NCI-H1417 (cell line): ENCODE data around the gene OTUD4.
"Not testable (repeated sequence)": the region's sequence is repeated elsewhere in the genome, so short reads cannot be mapped to it uniquely, and the experiment has no call there.

ENCODE experiments used
- DNase-seq, 3 experiments: peaks; one replicate each; lab custom pipeline; 2025; lab: John Stamatoyannopoulos, UW

The OTUD4 gene, protein sequence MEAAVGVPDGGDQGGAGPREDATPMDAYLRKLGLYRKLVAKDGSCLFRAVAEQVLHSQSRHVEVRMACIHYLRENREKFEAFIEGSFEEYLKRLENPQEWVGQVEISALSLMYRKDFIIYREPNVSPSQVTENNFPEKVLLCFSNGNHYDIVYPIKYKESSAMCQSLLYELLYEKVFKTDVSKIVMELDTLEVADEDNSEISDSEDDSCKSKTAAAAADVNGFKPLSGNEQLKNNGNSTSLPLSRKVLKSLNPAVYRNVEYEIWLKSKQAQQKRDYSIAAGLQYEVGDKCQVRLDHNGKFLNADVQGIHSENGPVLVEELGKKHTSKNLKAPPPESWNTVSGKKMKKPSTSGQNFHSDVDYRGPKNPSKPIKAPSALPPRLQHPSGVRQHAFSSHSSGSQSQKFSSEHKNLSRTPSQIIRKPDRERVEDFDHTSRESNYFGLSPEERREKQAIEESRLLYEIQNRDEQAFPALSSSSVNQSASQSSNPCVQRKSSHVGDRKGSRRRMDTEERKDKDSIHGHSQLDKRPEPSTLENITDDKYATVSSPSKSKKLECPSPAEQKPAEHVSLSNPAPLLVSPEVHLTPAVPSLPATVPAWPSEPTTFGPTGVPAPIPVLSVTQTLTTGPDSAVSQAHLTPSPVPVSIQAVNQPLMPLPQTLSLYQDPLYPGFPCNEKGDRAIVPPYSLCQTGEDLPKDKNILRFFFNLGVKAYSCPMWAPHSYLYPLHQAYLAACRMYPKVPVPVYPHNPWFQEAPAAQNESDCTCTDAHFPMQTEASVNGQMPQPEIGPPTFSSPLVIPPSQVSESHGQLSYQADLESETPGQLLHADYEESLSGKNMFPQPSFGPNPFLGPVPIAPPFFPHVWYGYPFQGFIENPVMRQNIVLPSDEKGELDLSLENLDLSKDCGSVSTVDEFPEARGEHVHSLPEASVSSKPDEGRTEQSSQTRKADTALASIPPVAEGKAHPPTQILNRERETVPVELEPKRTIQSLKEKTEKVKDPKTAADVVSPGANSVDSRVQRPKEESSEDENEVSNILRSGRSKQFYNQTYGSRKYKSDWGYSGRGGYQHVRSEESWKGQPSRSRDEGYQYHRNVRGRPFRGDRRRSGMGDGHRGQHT

DNA sequence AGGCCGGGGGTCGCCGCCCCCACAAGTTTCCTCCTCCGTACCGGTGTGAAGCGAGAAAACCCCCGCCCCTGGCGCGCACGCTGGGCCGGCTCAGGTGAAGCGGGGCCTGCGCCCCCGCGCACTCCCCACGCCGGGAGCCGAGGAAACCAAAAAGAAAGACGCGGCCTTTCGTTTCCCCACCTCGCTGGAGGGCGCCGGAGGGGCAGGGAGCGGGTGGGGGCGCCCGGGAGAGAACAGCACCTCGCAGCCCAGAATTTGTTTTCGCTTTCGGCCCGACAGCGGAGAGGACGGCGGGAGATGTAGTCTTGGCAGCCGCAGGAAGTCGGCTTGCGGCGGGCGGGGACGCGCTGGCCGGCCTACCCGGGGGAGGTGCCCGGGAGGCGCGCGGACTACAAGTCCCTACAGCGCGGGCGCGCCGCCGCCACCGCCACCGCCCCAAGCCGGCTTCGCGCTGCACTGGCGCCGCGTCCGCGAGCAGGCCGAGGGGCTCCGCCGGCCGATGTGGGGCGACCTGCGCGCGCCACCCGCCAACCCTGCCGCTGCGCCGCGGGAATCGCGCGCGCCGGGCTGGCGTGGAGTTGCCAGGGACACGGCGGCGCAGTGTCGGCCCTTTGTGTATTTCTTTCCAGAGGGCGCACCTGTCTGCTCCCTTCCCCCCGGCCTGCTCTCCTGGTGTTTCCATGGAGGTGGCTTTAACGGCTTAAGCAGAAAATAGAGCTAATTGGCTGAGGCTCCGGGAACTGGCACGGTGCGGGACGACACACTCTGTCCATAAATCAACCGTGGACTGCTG, at the start of gene OTUD4:
Gene OTUD4, minus strand, starts transcription at position 292 of the 793 bp plus-strand sequence. CDS start 616 bp downstream, outside the sequence.
- DNase-seq = peak; percentile 87 to 100 (median 99)

DNA sequence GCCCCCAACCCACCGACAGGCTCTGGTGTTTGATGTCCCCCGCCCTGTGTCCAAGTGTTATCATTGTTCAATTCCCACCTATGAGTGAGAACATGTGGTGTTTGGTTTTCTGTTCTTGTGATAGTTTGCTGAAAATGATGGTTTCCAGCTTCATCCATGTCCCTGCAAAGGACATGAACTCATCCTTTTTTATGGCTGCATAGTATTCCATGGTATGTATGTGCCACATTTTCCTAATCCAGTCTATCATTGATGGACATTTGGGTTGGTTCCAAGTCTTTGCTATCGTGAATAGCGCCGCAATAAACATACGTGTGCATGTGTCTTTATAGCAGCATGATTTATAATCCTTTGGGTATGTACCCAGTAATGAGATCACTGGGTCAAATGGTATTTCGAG, 42.8 kb upstream of the OTUD4 start:
- DNase-seq = not testable (repeated sequence)

DNA sequence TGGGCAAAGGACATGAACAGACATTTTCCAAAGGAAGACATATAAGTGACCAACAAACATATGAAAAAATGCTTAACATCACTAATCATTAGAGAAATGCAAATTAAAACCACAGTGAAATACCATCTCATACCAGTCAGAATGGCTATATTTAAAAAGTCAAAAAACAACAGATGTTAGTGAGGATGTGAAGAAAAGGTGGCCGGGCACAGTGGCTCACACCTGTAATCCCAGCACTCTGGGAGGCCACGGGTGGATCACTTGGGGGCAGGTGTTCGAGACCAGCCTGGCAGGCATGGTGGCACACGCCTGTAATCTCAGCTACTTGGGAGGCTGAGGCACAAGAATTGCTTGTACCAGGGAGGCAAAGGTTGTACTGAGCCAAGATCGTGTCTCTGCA, 41.1 kb upstream of the OTUD4 start:
- DNase-seq = not testable (repeated sequence)

DNA sequence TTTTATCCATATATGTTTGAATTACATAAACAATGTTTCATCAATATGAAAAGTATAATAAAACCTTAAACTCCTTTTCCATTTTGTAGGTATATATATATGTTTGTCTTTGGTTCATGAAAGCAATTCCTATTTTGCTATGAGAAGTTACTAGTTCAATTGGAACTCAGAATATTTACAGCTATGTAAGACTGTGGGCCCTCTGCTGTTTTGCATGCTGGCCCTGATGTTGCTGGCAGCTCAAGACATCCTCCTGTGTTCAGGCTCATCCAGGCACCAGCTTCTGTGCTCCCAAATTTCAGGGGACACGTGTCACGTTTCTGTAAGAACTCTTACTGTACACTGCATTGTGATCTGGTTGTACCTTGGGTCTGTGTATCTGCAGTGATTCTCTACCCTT, 38.7 kb upstream of the OTUD4 start:
- no peak for DNase-seq

DNA sequence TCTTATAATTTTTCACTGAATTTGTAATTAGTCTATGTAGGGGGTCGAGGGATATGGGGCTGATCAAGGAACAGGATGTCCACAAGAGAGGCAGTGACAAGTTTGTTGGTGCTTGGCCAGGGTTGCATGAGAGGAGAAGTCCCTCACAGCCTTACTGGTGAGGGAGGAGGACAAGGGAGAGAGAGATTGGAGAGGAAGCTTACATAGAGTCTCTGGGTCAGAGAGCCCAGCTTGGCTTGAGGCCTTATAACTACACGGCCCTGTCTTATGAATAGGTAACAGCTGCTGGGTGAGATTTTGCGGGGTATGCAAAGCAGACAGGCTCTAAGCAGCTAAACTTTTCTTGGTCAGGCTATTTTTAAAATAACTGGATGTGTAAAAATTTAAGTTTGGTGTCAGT, 37.9 kb upstream of the OTUD4 start:
- no peak for DNase-seq

DNA sequence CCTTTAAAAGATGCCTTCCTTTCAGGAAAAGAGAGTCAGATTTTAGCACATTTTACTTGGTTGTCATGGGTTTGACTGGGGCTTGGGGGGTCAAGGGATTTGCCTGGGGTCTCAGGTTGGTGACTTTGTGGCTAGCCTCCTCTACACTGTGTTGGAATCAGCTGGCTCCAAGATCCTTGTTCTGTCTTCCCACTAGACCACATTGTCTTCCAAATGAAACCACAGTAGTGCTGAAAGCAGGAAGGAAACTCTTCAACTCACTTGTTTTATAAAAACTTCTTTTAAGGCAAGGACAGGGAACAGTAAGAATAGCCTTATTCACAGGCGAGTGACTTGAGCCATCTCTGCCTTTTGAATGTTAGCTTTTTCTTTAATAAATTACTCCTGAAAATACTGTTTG, 37.0 kb upstream of the OTUD4 start:
- no peak for DNase-seq

DNA sequence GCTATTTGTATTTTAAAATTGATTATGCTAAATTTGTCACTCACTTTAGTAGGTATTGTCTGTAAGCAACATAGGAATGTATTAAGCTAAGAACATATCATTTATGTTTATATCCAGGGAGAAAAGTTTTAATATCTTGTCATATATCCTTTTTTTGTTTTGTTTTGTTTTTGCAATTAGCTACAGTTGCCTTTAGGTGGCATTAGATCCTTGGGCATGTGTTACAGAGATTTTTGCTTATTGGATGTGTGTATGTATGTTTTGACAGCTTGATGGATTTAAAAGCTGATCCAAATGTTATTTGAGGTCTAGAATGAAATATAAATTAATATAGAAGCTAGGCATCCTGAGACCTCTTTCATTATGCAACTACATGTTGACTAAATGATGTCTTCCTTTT, 36.1 kb upstream of the OTUD4 start:
- DNase-seq = peak in 1 of 3 experiments; percentile 53

DNA sequence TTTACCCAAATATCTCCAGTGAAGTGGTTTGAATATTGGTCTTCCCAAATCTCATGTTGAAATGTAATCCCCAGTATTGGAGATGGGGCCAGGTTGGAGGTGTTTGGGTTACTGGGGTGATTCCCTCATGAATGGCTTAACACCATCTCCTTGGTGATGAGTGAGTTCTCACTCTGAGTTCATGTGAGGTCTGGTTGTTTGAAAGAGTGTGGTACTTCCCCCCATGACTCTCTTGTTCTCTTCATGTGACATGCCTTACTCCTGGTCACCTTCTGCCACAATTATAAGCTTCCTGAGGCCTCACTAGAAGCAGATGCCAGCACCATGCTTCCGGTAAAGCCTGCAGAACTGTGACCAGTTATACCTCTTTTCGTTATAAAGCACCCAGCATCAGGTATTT, 32.9 kb upstream of the OTUD4 start:
- DNase-seq = no peak

DNA sequence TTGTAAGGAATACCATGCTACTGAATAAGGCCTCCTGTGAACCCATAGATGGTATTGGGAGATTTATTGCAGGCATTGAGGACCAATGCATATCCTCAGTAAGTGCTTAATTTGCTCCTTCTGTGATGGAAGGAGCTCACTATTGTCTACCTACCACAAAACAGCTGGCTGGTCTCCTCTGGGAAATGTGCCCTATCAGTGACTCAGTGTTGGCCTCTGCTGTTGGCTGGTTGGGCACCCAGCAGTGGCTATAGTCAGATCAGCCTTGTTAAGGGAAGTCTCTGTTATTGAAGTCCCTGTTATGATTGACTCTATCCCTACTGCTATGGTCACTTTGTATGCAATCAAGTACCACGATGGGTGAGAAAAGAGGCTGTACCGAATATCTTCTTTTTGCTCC, 27.5 kb upstream of the OTUD4 start:
- DNase-seq = no peak

DNA sequence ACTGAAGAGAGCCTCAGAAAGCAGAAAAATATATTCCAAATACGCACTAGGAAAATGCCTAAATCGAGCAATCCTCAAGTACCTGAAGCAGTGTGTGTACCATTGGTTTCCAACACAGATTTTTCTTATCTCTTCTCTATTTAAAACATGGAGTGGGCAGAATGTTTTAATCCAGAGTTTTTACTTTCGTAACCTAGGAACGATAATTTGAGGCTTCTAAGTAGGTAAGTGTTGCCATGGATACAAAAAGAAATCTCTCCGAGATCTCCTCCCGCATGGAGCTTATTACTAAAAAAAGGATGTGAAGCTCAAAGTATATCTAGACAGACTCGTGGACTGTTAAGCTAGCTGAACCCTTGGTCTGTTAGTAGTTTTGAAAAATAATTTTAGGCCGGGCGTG, 23.0 kb upstream of the OTUD4 start:
- DNase-seq = no peak

DNA sequence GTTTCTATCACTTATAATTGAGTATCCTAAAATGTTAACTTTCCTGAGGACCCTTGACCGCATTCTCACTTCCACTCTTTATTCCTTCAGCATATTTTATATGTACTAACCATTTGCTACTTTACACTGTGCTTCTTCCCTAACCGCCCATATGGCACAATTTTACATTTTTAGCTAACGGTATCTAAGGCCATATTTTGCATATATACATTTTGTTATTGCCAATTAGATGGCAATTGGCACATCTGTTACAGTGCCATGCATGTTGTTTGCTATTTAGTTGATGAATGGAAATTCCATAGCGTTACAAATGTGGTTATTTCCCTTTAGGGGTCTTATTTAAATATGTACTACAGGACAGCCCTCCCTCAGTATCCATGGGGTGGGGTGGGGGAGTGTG, 20.0 kb upstream of the OTUD4 start:
- no peak for DNase-seq

DNA sequence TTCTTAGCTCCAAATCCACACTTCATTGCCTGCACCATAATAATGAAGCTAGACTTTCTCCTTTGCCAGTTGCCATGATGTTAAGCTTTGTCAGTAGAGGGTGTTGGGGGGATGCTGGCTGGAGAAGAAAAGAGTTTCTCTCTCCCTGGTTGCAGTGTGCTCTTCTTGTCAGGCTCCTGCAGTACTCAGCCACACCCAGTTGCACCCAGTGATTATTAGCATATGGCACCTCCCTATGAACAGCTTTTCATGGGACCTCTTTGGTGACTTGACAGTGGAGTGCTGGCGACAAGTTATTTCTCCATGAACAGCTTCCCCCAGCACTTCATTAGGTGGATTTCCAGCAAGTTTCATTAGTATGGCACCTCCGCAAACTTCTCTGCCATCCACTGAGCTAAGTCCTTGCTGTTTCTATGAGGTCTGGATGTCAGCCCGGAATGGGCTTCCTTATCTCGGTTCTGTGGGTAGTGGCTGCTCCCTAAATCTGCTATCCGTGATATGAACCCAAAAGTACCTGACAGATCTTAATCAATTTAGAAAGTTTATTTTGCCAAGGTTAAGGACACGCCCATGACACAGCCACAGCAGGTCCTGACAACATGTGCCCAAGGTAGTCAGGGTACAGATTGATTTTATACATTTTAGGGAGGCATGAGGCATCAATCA, 18.8 kb upstream of the OTUD4 start:
- no peak for DNase-seq

DNA sequence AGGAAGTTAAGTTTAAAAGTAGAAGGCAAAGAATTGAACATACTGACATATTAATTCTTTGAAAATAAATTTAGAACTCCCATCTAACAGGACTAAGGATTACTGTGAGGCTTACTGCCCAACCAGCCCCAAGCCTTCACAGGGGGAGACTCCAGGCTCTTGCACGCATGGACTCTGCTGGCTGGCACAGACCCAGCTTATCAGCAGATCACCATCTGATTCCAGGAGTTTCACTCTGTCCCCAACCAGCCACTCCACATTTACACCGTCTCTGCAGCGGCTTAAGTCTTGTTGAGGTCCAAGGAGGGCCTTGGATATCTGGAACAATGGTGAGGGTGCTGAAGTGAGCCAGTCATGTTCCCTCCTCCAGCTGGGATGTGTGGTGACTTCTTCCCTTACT, 16.4 kb upstream of the OTUD4 start:
- DNase-seq = no peak

DNA sequence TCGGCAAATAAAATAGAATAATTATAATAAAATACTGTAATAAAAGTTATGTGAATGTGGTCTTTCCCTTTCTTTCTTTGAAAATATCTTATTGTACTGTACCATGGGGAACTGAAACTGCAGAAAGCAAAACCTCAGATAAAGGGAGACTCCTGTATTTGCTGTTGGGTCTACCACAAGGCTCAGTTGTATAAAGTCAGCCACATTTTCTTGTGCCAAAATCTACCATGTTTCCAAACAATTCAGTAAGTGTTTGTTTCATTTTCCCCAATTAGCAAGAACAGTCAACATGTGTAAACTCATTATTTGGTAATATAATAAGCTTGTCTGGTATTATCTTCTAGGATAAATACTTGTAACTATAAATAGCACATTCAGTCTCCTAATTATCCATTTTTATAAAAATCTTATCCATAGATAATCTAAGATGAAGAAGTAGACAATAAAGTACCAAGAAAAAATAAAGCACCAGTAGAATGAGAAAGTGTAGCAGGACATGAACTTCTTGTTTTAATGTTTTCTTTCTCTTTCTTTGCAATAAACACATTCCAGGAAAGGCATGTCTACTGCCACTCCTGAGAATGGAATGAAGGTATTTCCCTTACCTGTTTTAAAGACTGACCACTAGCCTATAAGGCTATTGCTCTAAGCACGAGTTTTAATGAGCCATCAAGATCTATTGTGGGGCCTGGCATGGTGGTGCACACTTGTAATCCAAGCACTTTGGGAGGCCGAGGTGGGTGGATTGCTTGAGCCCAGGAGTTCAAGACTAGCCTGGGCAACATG, 15.0 kb upstream of the OTUD4 start:
- no peak for DNase-seq

DNA sequence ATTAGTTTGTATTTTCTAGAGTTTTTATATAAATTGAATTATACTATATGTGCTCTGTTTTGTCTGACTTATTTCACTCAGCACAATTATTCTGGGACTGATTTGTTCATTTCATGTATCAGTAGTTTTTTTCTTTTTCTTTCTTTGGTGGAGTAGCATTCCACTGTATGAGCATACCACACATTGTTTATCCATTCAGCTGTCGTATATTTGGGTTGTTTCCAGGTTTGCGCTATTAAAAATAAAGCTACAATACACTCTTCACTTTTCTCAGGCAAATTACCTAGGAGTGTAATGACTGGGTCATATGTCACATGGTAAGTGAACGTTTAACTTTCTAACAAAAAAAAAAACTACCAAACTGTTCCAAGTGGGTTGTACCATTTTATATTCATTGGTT, 9.6 kb upstream of the OTUD4 start:
- DNase-seq = no peak

DNA sequence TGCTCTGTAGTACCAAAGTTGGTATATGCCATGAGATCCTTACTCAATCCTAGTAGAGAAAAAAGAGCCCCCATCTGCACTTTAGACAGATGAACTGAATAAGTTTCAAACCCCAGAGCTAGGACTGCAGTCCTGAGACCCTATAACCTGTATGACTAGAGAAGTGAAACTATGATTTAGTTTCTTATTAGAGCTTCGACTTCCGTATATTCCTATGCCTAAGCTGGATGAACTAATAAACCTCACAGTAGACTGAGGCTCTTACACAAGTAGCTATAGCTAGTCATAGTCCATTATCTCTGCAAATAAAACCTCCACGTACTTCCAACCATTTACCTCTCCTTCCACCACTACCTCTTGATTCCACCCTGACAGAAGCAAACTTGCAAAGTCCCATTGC, 6.3 kb upstream of the OTUD4 start:
- DNase-seq = no peak

DNA sequence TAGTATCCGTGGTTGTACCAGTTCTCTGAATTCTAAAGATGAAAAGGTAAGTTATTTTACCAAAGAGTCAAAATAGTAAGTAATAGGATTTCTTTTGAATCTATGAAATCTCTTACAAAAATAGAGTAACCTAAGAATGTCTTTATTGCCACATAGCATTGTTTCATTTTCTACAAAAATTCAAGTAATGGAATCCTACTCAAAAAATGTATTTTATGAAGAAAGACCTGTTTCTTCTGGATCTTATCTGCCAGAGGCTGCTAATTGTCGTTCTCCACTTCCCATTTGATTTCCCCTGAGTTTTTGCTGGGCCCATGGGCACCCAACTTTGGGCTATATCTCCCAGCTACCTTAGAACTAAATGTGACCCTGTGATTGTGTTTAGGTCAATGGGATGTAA, 3.2 kb upstream of the OTUD4 start:
- no peak for DNase-seq

DNA sequence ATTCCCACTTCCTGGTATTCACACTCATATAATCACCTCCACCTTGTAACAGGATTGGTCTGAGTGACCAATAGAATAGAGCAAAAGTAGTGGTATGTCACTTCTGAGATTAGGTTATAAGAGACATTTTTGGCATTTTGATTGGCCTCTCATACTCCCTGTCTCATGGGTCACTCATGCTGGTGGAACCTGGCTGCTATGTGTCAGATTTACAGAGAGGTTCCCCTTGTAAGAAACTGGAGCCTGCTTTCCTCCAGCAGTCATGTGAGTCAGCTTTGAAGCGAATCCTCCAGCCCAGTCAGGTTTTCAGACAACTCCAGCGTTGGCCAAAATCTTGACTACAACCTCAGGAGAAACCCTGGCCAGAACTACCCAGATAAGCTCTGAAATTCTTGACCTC, 2.6 kb upstream of the OTUD4 start:
- DNase-seq = no peak

DNA sequence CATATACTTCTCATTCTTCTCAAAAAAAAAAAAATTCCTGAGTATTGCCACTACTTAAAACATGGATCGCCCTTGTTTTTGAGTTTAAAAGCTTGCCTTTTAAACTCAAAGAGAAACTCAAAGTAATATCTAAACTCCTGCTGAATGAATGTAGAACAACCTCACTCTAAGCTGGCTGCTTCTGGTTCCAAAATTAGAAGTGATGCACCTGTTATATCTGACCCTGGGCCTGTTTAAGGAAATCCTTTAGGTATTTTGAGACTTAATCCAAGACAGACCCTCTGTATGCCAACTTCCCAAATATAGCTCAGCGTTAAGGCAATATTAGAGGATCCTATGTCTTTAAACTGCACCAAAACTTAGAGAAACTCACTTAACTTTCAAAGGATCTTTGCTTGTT, 1.8 kb upstream of the OTUD4 start:
- DNase-seq = no peak

DNA sequence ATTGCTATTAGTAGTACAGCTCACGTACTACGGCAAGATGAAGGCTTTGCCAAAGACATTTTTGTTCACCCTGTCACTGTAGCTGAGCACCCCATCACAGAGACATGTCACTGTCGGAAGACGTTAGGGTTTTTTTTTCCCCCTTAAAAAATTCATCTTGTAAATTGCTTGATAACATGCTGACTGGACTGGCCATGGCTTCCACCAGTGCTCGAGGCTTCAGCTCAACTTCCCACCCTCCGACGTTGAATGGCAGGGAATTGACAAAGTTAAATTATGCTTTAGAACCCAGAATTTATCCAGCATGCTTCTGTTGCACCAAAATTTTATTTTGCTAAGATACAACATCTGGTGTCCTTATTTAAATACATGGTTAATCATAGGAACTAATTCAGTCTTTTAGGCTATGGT, 707 bp upstream of the OTUD4 start:
- no peak for DNase-seq
